HS-27A (cell line): ENCODE measurements around the gene SEMA4G.
"Not testable (repeated sequence)": the region's sequence is repeated elsewhere in the genome, so short reads cannot be mapped to it uniquely, and the experiment has no call there.

Experiments used
- DNase-seq: peaks from one replicate; pipeline ENCODE4 v3.0.0-alpha.2; 2012; ENCODE audit warnings: low read depth, missing footprints

SEMA4G gene

GRCh38 chr10:100970914-100971811 is 1.9 kb downstream of the SEMA4G start:
- no peak for DNase-seq

- no peak for DNase-seq
Observed at GRCh38 chr10:100972115-100972903, 3.0 kb downstream of the SEMA4G start.

GRCh38 chr10:100972904-100973535 is 3.7 kb downstream of the SEMA4G start:
- DNase-seq = no peak

- DNase-seq = not testable (repeated sequence)
Observed at GRCh38 chr10:100975397-100975796, 6.1 kb downstream of the SEMA4G start.

- no peak for DNase-seq
Observed at GRCh38 chr10:100976906-100977305, 7.6 kb downstream of the SEMA4G start.

- no peak for DNase-seq
Observed at GRCh38 chr10:100977436-100977835, 8.1 kb downstream of the SEMA4G start.

GRCh38 chr10:100978121-100978900 is 9.0 kb downstream of the SEMA4G start:
- DNase-seq = no peak

GRCh38 chr10:100978901-100979195 is 9.5 kb downstream of the SEMA4G start:
- no peak for DNase-seq

- DNase-seq = no peak
Observed at GRCh38 chr10:100979791-100980272, 10.5 kb downstream of the SEMA4G start.

- no peak for DNase-seq
Observed at GRCh38 chr10:100980311-100980710, 11.0 kb downstream of the SEMA4G start.

- DNase-seq = no peak
Observed at GRCh38 chr10:100980711-100981110, 11.4 kb downstream of the SEMA4G start.

GRCh38 chr10:100981178-100981772 is 12.0 kb downstream of the SEMA4G start:
- DNase-seq = no peak

GRCh38 chr10:100982916-100983830 is 13.9 kb downstream of the SEMA4G start:
- DNase-seq = no peak

GRCh38 chr10:100983868-100984671 is 14.8 kb downstream of the SEMA4G start:
- no peak for DNase-seq

- DNase-seq = no peak
Observed at GRCh38 chr10:100984672-100985177, 15.4 kb downstream of the SEMA4G start.

GRCh38 chr10:100985336-100985735 is 16.0 kb downstream of the SEMA4G start:
- no peak for DNase-seq

GRCh38 chr10:100986623-100986951 is 17.3 kb downstream of the SEMA4G start:
- no peak for DNase-seq

GRCh38 chr10:100986952-100987684 is 17.8 kb downstream of the SEMA4G start, which contains the start of the genes MRPL43 and TWNK:
MRPL43 (minus strand) TSS chr10:100987497; CDS start chr10:100987443, 54 bp downstream.
TWNK (plus strand) TSS chr10:100987543; CDS start chr10:100988211, 668 bp downstream.
- DNase-seq = no peak
